ENCODE measurements around the gene TAS2R60. TPM values are rescaled to one million over a fixed set of nuclear protein-coding genes. Genes with fewer than 3 reads are reported as not detected.

TAS2R60 gene
- total and polyA plus RNA-seq, 12 donors: not detected

- H3K36me3 ChIP-seq: no peaks in the 10 kb centered on the region
- WGBS, 2 donors: 46 to 65% methylated on average over 2 of the region's 2 CpGs
- no peak for ATAC-seq
Observed at GRCh38 chr7:143431109-143431508, 12.1 kb upstream of the TAS2R60 start.

GRCh38 chr7:143433759-143434158, 9.5 kb upstream of the TAS2R60 start:
- intact Hi-C loops (cut with DNase I): no loop called here
- TF ChIP-seq CTCF (IDR thresholded peaks at IDR 0.05): no peak

More at GRCh38 chr7:143431109-143431508, 12.1 kb upstream of the TAS2R60 start:
- peaks cover 0 to 11% (median 0%) of the 10 kb centered on the region in 9 donors for H3K4me1 ChIP-seq
- H3K4me3 ChIP-seq: no peak overlapping the region
- no peak for TF ChIP-seq CTCF (IDR thresholded peaks at IDR 0.05)
- no peaks in the 10 kb centered on the region for H3K27me3 ChIP-seq
- no peak overlapping the region for H3K27ac ChIP-seq
- DNase-seq: no peak
- H3K9me3 ChIP-seq: no peaks in the 10 kb centered on the region
- intact Hi-C loops (cut with DNase I): no loop called here

GRCh38 chr7:143434660-143435059, 8.6 kb upstream of the TAS2R60 start:
- peaks cover 0 to 11% (median 0%) of the 10 kb centered on the region in 9 donors for H3K4me1 ChIP-seq
- H3K36me3 ChIP-seq: no peaks in the 10 kb centered on the region
- no peaks in the 10 kb centered on the region for H3K9me3 ChIP-seq
- no peak overlapping the region for H3K27ac ChIP-seq
- no peak overlapping the region for H3K4me3 ChIP-seq
- TF ChIP-seq CTCF (IDR thresholded peaks at IDR 0.05): no peak
- intact Hi-C loops (cut with DNase I): no loop called here
- H3K27me3 ChIP-seq: no peaks in the 10 kb centered on the region
- WGBS, 2 donors: 64 to 66% methylated on average over 9 of the region's 9 CpGs
- peak in 5 of 8 donors; percentile 33 to 75 (median 49) for ATAC-seq
- DNase-seq: peak; percentile 50 to 51

More at GRCh38 chr7:143433759-143434158, 9.5 kb upstream of the TAS2R60 start:
- Histone ChIP-seq H3K27ac (no peak overlapping the region), H3K4me1 (peaks cover 0 to 11% (median 0%) of the 10 kb centered on the region in 9 donors), H3K36me3 (no peaks in the 10 kb centered on the region), H3K9me3 (no peaks in the 10 kb centered on the region), H3K4me3 (no peak overlapping the region), H3K27me3 (no peaks in the 10 kb centered on the region)
- ATAC-seq (no peak), DNase-seq (no peak)
- WGBS, 2 donors: 75 to 83% methylated on average over 4 of the region's 4 CpGs

- Histone ChIP-seq H3K9me3 (no peaks in the 10 kb centered on the region), H3K27ac (no peak overlapping the region), H3K4me3 (no peak overlapping the region), H3K4me1 (peaks cover 0 to 5% (median 0%) of the 10 kb centered on the region in 9 donors), H3K27me3 (peaks cover 0 to 5% (median 0%) of the 10 kb centered on the region in 7 donors), H3K36me3 (no peaks in the 10 kb centered on the region)
- no peak for ATAC-seq
- intact Hi-C loops (cut with DNase I): no loop called here
- no peak for DNase-seq
- 89 to 91% methylated on average over 2 of the region's 2 CpGs for WGBS, 2 donors
- no peak for TF ChIP-seq CTCF (IDR thresholded peaks at IDR 0.05)
Observed at GRCh38 chr7:143435266-143435665, 8.0 kb upstream of the TAS2R60 start.

All from heart right ventricle (tissue), 16 donors.